HEK293 (cell line): ENCODE results near the gene CEACAM19.

Source experiments
- CTCF ChIA-PET: fragments of 350-600 bp; formaldehyde crosslinking; extraction: SDS; loops from one replicate; lab custom pipeline; 2021; ENCODE audit warnings: antibody characterized with exemption; lab: Yijun Ruan, JAX
- POLR2A ChIA-PET: fragments of 300-600 bp; formaldehyde crosslinking; extraction: SDS; loops from one replicate; lab custom pipeline; 2020; ENCODE audit warnings: antibody characterized with exemption, inconsistent platforms; lab: Yijun Ruan, JAX
- H3K27ac ChIP-seq: fragments of 200-500 bp; sonication (Bioruptor generic); 2 replicates; pipeline ENCODE4 v1.5.1; 2014; ENCODE audit warnings: low read depth, low read length, control low read depth, inconsistent platforms; ENCODE audit errors: extremely low read depth
- H3K36me3 ChIP-seq, 2 experiments: fragments of 200-500 bp in 1 of 2; sonication (Bioruptor generic) in 1 of 2; 1 replicate in 1 of 2; 2 replicates in 1 of 2; pipeline ENCODE4 v1.5.1; 2014 to 2017; ENCODE audit warnings: inconsistent platforms in 2 of 2, low read length in 2 of 2; ENCODE audit not compliant: control insufficient read depth in 2 of 2, insufficient read depth in 1 of 2
- H3K4me1 ChIP-seq: fragments of 200-500 bp; sonication (Bioruptor generic); 2 replicates; pipeline ENCODE4 v1.5.1; 2014; ENCODE audit warnings: mild to moderate bottlenecking, low read length, inconsistent platforms; ENCODE audit not compliant: control insufficient read depth, insufficient read depth
- H3K4me3 ChIP-seq: 2 replicates; pipeline ENCODE4 v1.5.1; 2011; ENCODE audit warnings: low read depth, mild to moderate bottlenecking, control low read depth, low read length, moderate library complexity
- H3K9me3 ChIP-seq: fragments of 200-500 bp; sonication (Bioruptor generic); 2 replicates; pipeline ENCODE4 v1.5.1; 2014; ENCODE audit warnings: low read depth, low read length, inconsistent platforms; ENCODE audit not compliant: control insufficient read depth, insufficient read depth
- ZNF19 ChIP-seq: fragments of 450-650 bp; formaldehyde crosslinking; IDR thresholded peaks from 2 replicates; pipeline ENCODE4; 2016; ENCODE audit warnings: missing biosample characterization, missing genetic modification characterization, low read depth
- ZNF223 ChIP-seq: fragments of 450-650 bp; formaldehyde crosslinking; IDR thresholded peaks from 2 replicates; pipeline ENCODE4 v1.5.1; 2016; ENCODE audit warnings: missing biosample characterization, missing genetic modification characterization
- ZNF433 ChIP-seq: fragments of 450-650 bp; formaldehyde crosslinking; IDR thresholded peaks from 2 replicates; pipeline ENCODE4 v1.5.1; 2016; ENCODE audit warnings: missing biosample characterization, missing genetic modification characterization, low read depth
- ZNF473 ChIP-seq: fragments of 450-650 bp; formaldehyde crosslinking; IDR thresholded peaks from 2 replicates; pipeline ENCODE4 v1.5.1; 2017; ENCODE audit warnings: missing biosample characterization, missing genetic modification characterization
- ZNF510 ChIP-seq: fragments of 450-650 bp; formaldehyde crosslinking; IDR thresholded peaks from 2 replicates; pipeline ENCODE4 v1.5.1; 2018; ENCODE audit warnings: mild to moderate bottlenecking, missing genetic modification characterization, missing biosample characterization; ENCODE audit not compliant: insufficient replicate concordance
- ZNF555 ChIP-seq: fragments of 450-650 bp; formaldehyde crosslinking; conservative IDR thresholded peaks from 2 replicates; pipeline ENCODE4 v1.5.1; 2017; ENCODE audit warnings: missing biosample characterization, mild to moderate bottlenecking, missing genetic modification characterization, inconsistent platforms
- ZNF558 ChIP-seq: fragments of 450-650 bp; formaldehyde crosslinking; IDR thresholded peaks from 2 replicates; pipeline ENCODE4 v1.5.1; 2016; ENCODE audit warnings: missing biosample characterization, missing genetic modification characterization
- ZNF561 ChIP-seq: fragments of 450-650 bp; IDR thresholded peaks from 2 replicates; pipeline ENCODE4 v1.5.1; 2018; ENCODE audit warnings: missing biosample characterization, missing genetic modification characterization, borderline replicate concordance
- ZNF791 ChIP-seq: fragments of 450-650 bp; formaldehyde crosslinking; IDR thresholded peaks from 2 replicates; pipeline ENCODE4 v1.5.1; 2016; ENCODE audit warnings: missing biosample characterization, missing genetic modification characterization
- TF ChIP-seq, protein P1 (sequence below): fragments of 450-650 bp; formaldehyde crosslinking; IDR thresholded peaks from 2 replicates; pipeline ENCODE4 v1.5.1; 2016; ENCODE audit warnings: missing biosample characterization, missing genetic modification characterization
- TF ChIP-seq, protein P2 (sequence below): fragments of 450-650 bp; formaldehyde crosslinking; IDR thresholded peaks from 2 replicates; pipeline ENCODE4 v1.5.1; 2016; ENCODE audit warnings: missing biosample characterization, missing genetic modification characterization
- TF ChIP-seq, protein P3 (sequence below): fragments of 450-650 bp; formaldehyde crosslinking; IDR thresholded peaks from 2 replicates; pipeline ENCODE4 v1.5.1; 2016; ENCODE audit warnings: missing biosample characterization, missing genetic modification characterization
- TF ChIP-seq, protein P4 (sequence below): IDR thresholded peaks from 2 replicates; pipeline ENCODE4 v1.6.1; 2011; ENCODE audit warnings: mild to moderate bottlenecking, low read depth, low read length, borderline replicate concordance
- TF ChIP-seq, protein P5 (sequence below): fragments of 450-650 bp; formaldehyde crosslinking; conservative IDR thresholded peaks from 2 replicates; pipeline ENCODE4 v1.5.1; 2016; ENCODE audit warnings: low read depth, missing biosample characterization, missing genetic modification characterization
- TF ChIP-seq, protein P6 (sequence below): fragments of 450-650 bp; formaldehyde crosslinking; IDR thresholded peaks from 2 replicates; pipeline ENCODE4; 2016; ENCODE audit warnings: missing biosample characterization, missing genetic modification characterization
- TF ChIP-seq, protein P7 (sequence below): fragments of 450-650 bp; IDR thresholded peaks from 2 replicates; pipeline ENCODE4 v1.5.1; 2018; ENCODE audit warnings: missing biosample characterization, missing genetic modification characterization
- TF ChIP-seq, protein P8 (sequence below): fragments of 450-650 bp; formaldehyde crosslinking; IDR thresholded peaks from 2 replicates; pipeline ENCODE4 v1.5.1; 2017; ENCODE audit warnings: missing biosample characterization, missing genetic modification characterization
- TF ChIP-seq, protein P9 (sequence below): fragments of 450-650 bp; formaldehyde crosslinking; optimal IDR thresholded peaks from 2 replicates; pipeline ENCODE3; 2016; ENCODE audit warnings: missing biosample characterization, mild to moderate bottlenecking, missing genetic modification characterization

CEACAM19 gene

DNA sequence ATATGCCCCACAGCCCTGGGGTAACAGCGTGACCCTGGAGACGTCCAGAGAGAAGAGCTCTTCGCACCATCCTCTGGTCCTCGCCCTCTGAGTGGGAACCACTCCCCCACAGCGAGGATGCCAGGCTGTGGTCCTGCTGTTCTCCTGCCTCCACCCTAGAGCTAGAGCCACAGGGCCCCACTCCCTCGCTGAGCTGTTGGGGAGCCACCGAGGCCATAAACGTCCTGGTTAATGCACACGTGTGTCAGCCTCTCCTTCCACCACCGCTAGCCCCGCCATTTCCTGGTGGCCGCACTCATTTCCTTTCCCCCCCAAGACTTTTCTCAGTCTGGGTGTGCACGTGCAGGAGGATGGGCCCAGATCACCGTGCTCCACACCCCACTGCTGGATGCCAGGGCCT, 39.2 kb downstream of the CEACAM19 start:
- no peaks in the 10 kb centered on the region for H3K36me3 ChIP-seq
- TF ChIP-seq ZNF510 (tag by site-specific recombination) (no peak), ZNF561 (tag by site-specific recombination) (no peak), ZNF473 (tag by site-specific recombination) (no peak), ZNF433 (no peak), ZNF558 (tag by site-specific recombination) (no peak), ZNF555 (tag by site-specific recombination) (no peak), ZNF223 (tag by site-specific recombination) (no peak)
- TF ChIP-seq, protein P1, sequence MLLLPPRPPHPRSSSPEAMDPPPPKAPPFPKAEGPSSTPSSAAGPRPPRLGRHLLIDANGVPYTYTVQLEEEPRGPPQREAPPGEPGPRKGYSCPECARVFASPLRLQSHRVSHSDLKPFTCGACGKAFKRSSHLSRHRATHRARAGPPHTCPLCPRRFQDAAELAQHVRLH (tag by site-specific recombination) = no peak
- TF ChIP-seq, protein P2, sequence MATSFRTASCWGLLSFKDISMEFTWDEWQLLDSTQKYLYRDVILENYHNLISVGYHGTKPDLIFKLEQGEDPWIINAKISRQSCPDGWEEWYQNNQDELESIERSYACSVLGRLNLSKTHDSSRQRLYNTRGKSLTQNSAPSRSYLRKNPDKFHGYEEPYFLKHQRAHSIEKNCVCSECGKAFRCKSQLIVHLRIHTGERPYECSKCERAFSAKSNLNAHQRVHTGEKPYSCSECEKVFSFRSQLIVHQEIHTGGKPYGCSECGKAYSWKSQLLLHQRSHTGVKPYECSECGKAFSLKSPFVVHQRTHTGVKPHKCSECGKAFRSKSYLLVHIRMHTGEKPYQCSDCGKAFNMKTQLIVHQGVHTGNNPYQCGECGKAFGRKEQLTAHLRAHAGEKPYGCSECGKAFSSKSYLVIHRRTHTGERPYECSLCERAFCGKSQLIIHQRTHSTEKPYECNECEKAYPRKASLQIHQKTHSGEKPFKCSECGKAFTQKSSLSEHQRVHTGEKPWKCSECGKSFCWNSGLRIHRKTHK (tag by site-specific recombination) = no peak
- TF ChIP-seq, protein P3, sequence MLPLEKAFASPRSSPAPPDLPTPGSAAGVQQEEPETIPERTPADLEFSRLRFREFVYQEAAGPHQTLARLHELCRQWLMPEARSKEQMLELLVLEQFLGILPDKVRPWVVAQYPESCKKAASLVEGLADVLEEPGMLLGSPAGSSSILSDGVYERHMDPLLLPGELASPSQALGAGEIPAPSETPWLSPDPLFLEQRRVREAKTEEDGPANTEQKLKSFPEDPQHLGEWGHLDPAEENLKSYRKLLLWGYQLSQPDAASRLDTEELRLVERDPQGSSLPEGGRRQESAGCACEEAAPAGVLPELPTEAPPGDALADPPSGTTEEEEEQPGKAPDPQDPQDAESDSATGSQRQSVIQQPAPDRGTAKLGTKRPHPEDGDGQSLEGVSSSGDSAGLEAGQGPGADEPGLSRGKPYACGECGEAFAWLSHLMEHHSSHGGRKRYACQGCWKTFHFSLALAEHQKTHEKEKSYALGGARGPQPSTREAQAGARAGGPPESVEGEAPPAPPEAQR (tag by site-specific recombination) = no peak
- TF ChIP-seq, protein P4, sequence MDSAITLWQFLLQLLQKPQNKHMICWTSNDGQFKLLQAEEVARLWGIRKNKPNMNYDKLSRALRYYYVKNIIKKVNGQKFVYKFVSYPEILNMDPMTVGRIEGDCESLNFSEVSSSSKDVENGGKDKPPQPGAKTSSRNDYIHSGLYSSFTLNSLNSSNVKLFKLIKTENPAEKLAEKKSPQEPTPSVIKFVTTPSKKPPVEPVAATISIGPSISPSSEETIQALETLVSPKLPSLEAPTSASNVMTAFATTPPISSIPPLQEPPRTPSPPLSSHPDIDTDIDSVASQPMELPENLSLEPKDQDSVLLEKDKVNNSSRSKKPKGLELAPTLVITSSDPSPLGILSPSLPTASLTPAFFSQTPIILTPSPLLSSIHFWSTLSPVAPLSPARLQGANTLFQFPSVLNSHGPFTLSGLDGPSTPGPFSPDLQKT = no peak
- no peak overlapping the region for H3K4me3 ChIP-seq
- ChIA-PET POLR2A (no interaction called here), CTCF (interaction anchor here (0.6 to 8.1 kb wide), 5 partner anchors 13 to 54 kb away, joined by 3 to 66 read pairs (median 5); no protein-coding TSS in a partner anchor)
- H3K27ac ChIP-seq = no peak overlapping the region
- no peaks in the 10 kb centered on the region for H3K4me1 ChIP-seq
- H3K9me3 ChIP-seq = no peaks in the 10 kb centered on the region

DNA sequence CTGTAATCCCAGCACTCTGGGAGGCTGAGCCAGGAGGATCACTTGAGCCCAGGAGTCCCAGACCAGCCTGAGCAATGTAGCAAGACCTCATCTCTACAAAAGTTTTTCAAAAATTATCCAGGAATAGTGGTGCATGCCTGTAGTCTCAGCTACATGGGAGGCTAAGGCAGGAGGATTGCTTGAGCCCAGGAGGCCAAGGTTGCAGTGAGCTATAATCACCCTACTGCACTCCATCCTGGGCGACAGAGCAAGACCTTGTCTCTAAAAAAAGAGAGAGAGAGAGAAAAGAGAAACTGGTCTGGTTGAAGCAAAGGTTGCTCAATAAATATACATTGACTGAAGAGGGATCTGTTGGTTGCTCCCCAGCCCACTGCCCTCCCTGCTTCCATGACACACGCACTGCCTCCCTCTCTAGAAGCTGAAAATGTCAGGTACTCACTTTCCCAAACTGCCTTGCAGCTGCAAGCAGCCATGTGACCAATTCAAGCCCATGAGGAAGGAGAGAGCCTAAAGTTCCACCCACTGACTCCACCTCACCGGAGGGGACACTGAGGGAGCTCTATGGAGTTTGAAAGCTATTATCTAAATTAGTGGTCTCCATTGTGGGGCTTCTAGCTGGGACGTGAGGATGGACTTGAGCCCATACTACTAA, 41.7 kb downstream of the CEACAM19 start:
- Histone ChIP-seq H3K9me3 (no peaks in the 10 kb centered on the region), H3K4me3 (no peak overlapping the region), H3K4me1 (no peaks in the 10 kb centered on the region), H3K36me3 (no peaks in the 10 kb centered on the region), H3K27ac (no peak overlapping the region)
- POLR2A ChIA-PET = interaction anchor here (0.7 kb wide), 1 partner anchor 94 kb away, joined by 3 read pairs; no protein-coding TSS in a partner anchor
- CTCF ChIA-PET = interaction anchor here (0.7 to 8.1 kb wide), 9 partner anchors 10 to 142 kb away, joined by 3 to 66 read pairs (median 5); no protein-coding TSS in a partner anchor
- TF ChIP-seq, protein P5, sequence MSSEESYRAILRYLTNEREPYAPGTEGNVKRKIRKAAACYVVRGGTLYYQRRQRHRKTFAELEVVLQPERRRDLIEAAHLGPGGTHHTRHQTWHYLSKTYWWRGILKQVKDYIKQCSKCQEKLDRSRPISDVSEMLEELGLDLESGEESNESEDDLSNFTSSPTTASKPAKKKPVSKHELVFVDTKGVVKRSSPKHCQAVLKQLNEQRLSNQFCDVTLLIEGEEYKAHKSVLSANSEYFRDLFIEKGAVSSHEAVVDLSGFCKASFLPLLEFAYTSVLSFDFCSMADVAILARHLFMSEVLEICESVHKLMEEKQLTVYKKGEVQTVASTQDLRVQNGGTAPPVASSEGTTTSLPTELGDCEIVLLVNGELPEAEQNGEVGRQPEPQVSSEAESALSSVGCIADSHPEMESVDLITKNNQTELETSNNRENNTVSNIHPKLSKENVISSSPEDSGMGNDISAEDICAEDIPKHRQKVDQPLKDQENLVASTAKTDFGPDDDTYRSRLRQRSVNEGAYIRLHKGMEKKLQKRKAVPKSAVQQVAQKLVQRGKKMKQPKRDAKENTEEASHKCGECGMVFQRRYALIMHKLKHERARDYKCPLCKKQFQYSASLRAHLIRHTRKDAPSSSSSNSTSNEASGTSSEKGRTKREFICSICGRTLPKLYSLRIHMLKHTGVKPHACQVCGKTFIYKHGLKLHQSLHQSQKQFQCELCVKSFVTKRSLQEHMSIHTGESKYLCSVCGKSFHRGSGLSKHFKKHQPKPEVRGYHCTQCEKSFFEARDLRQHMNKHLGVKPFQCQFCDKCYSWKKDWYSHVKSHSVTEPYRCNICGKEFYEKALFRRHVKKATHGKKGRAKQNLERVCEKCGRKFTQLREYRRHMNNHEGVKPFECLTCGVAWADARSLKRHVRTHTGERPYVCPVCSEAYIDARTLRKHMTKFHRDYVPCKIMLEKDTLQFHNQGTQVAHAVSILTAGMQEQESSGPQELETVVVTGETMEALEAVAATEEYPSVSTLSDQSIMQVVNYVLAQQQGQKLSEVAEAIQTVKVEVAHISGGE (tag by site-specific recombination) = no peak
- TF ChIP-seq, protein P6, sequence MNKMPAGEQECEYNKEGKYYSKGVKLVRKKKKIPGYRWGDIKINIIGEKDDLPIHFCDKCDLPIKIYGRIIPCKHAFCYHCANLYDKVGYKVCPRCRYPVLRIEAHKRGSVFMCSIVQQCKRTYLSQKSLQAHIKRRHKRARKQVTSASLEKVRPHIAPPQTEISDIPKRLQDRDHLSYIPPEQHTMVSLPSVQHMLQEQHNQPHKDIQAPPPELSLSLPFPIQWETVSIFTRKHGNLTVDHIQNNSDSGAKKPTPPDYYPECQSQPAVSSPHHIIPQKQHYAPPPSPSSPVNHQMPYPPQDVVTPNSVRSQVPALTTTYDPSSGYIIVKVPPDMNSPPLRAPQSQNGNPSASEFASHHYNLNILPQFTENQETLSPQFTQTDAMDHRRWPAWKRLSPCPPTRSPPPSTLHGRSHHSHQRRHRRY (tag by site-specific recombination) = no peak
- TF ChIP-seq, protein P7, sequence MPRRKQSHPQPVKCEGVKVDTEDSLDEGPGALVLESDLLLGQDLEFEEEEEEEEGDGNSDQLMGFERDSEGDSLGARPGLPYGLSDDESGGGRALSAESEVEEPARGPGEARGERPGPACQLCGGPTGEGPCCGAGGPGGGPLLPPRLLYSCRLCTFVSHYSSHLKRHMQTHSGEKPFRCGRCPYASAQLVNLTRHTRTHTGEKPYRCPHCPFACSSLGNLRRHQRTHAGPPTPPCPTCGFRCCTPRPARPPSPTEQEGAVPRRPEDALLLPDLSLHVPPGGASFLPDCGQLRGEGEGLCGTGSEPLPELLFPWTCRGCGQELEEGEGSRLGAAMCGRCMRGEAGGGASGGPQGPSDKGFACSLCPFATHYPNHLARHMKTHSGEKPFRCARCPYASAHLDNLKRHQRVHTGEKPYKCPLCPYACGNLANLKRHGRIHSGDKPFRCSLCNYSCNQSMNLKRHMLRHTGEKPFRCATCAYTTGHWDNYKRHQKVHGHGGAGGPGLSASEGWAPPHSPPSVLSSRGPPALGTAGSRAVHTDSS (tag by site-specific recombination) = no peak
- TF ChIP-seq ZNF791 (tag by site-specific recombination) (no peak), ZNF19 (tag by site-specific recombination) (no peak)
- TF ChIP-seq, protein P8, sequence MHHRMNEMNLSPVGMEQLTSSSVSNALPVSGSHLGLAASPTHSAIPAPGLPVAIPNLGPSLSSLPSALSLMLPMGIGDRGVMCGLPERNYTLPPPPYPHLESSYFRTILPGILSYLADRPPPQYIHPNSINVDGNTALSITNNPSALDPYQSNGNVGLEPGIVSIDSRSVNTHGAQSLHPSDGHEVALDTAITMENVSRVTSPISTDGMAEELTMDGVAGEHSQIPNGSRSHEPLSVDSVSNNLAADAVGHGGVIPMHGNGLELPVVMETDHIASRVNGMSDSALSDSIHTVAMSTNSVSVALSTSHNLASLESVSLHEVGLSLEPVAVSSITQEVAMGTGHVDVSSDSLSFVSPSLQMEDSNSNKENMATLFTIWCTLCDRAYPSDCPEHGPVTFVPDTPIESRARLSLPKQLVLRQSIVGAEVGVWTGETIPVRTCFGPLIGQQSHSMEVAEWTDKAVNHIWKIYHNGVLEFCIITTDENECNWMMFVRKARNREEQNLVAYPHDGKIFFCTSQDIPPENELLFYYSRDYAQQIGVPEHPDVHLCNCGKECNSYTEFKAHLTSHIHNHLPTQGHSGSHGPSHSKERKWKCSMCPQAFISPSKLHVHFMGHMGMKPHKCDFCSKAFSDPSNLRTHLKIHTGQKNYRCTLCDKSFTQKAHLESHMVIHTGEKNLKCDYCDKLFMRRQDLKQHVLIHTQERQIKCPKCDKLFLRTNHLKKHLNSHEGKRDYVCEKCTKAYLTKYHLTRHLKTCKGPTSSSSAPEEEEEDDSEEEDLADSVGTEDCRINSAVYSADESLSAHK (tag by site-specific recombination) = no peak
- TF ChIP-seq, protein P9, sequence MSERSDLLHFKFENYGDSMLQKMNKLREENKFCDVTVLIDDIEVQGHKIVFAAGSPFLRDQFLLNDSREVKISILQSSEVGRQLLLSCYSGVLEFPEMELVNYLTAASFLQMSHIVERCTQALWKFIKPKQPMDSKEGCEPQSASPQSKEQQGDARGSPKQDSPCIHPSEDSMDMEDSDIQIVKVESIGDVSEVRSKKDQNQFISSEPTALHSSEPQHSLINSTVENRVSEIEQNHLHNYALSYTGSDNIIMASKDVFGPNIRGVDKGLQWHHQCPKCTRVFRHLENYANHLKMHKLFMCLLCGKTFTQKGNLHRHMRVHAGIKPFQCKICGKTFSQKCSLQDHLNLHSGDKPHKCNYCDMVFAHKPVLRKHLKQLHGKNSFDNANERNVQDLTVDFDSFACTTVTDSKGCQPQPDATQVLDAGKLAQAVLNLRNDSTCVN = no peak
